Endothelial cell of umbilical vein (primary cell): ENCODE results near the gene MAP4K1. TPM values are rescaled to one million over a fixed set of nuclear protein-coding genes. Genes with fewer than 3 reads are reported as not detected.

Source experiments
- BruUV-seq: library from RNA; stranded (reverse); fragments of 400-500 nt; replicated peaks from 2 replicates; lab custom pipeline; 2021; lab: Mats Ljungman, UMichigan
- CTCF ChIA-PET: fragments of 300-600, 350-600 bp; sonication (Branson Sonifier 250); formaldehyde crosslinking; loops from one replicate; lab custom pipeline; 2021; ENCODE audit warnings: antibody characterized with exemption, inconsistent platforms; lab: Charles Lee
- POLR2A ChIA-PET: fragments of 300-600, 350-600 bp; sonication (Branson Sonifier 250); formaldehyde crosslinking; loops from one replicate; lab custom pipeline; 2021; ENCODE audit warnings: antibody characterized with exemption, inconsistent platforms; lab: Charles Lee
- DNase-seq: peaks from one replicate; pipeline ENCODE4 v3.0.0-alpha.2; 2011; ENCODE audit warnings: low read depth, low spot score
- FAIRE-seq: peaks from 2 replicates; lab custom pipeline; 2011; peaks lifted over from hg19 to GRCh38; lab: Jason Lieb, UNC
- H2AFZ ChIP-seq: 2 replicates; pipeline ENCODE4 v1.6.0; 2012; ENCODE audit warnings: low read depth, low read length, control low read depth, inconsistent platforms
- H3K27ac ChIP-seq: 2 replicates; pipeline ENCODE4 v1.5.1; 2011; ENCODE audit warnings: low read depth, mild to moderate bottlenecking, control low read depth, low read length, moderate library complexity; ENCODE audit not compliant: insufficient read depth
- H3K27me3 ChIP-seq, 2 experiments: 2 replicates each; pipeline versions ENCODE4 v1.6.0 to v1.6.1; 2011; ENCODE audit warnings: low read length in 2 of 2, mixed read lengths in 1 of 2; ENCODE audit not compliant: control insufficient read depth in 2 of 2, insufficient read depth in 2 of 2
- H3K36me3 ChIP-seq, 2 experiments: 2 replicates in 1 of 2; 3 replicates in 1 of 2; pipeline ENCODE4 v1.5.1; 2011; ENCODE audit warnings: low read length in 2 of 2, mild to moderate bottlenecking in 1 of 2, moderate library complexity in 1 of 2; ENCODE audit not compliant: control insufficient read depth in 2 of 2, insufficient read depth in 2 of 2; ENCODE audit errors: extremely low read depth in 1 of 2
- H3K4me1 ChIP-seq: 3 replicates; pipeline ENCODE4 v1.5.1; 2011; ENCODE audit warnings: mild to moderate bottlenecking, low read length; ENCODE audit not compliant: control insufficient read depth, insufficient read depth; ENCODE audit errors: extremely low read depth
- H3K4me2 ChIP-seq: 2 replicates; pipeline ENCODE4 v1.6.1; 2011; ENCODE audit warnings: low read length, control low read depth, mixed read lengths; ENCODE audit not compliant: insufficient read depth
- H3K4me3 ChIP-seq, 3 experiments: fragments of 200-600 bp in 1 of 3; sonication (generic), shearing (Covaris generic) in 1 of 3; replicated peaks in 1 of 3; 2 replicates each; pipeline ENCODE4 v1.5.1; 2011 to 2016; ENCODE audit warnings: control low read depth in 3 of 3, low read length in 3 of 3, mild to moderate bottlenecking in 2 of 3, inconsistent platforms in 1 of 3, low read depth in 1 of 3, moderate library complexity in 1 of 3; ENCODE audit not compliant: insufficient read depth in 1 of 3
- H3K79me2 ChIP-seq: 2 replicates; pipeline ENCODE4 v1.6.0; 2012; ENCODE audit warnings: low read length, inconsistent platforms; ENCODE audit not compliant: control insufficient read depth, insufficient read depth
- H3K9ac ChIP-seq: replicated peaks from 2 replicates; pipeline ENCODE3; 2011; ENCODE audit warnings: low read length, control low read depth; ENCODE audit not compliant: insufficient read depth; ENCODE audit errors: extremely low read depth
- H3K9me1 ChIP-seq: replicated peaks from 3 replicates; pipeline ENCODE4 v1.6.0; 2011; ENCODE audit warnings: mild to moderate bottlenecking, low read length; ENCODE audit not compliant: control insufficient read depth, insufficient read depth; ENCODE audit errors: extremely low read depth
- H3K9me3 ChIP-seq: replicated peaks from 2 replicates; pipeline ENCODE4 v1.5.1; 2012; ENCODE audit warnings: low read length, inconsistent platforms; ENCODE audit not compliant: control insufficient read depth, insufficient read depth
- H4K20me1 ChIP-seq: replicated peaks from 2 replicates; pipeline ENCODE3; 2011; ENCODE audit warnings: mild to moderate bottlenecking, low read length; ENCODE audit not compliant: control insufficient read depth, insufficient read depth; ENCODE audit errors: extremely low read depth
- CTCF ChIP-seq, 2 donors: IDR thresholded peaks; 1 replicate in 1 of 2; 2 replicates in 1 of 2; pipeline ENCODE4 v1.5.1; 2011; ENCODE audit warnings: low read length in 2 of 2, mild to moderate bottlenecking in 2 of 2, moderate library complexity in 2 of 2, control low read depth in 1 of 2, inconsistent platforms in 1 of 2, low read depth in 1 of 2; ENCODE audit not compliant: insufficient read depth in 1 of 2; ENCODE audit errors: extremely low read depth in 1 of 2
- EZH2 ChIP-seq: IDR thresholded peaks from 2 replicates; pipeline ENCODE4 v1.6.1; 2012; ENCODE audit warnings: borderline replicate concordance, low read depth, mild to moderate bottlenecking, moderate library complexity, low read length, inconsistent platforms; ENCODE audit not compliant: severe bottlenecking
- FOS ChIP-seq: IDR thresholded peaks from 2 replicates; pipeline ENCODE4 v1.6.1; 2011; ENCODE audit warnings: mild to moderate bottlenecking, low read length, moderate library complexity, borderline replicate concordance; ENCODE audit not compliant: insufficient read depth
- GATA2 ChIP-seq: IDR thresholded peaks from 2 replicates; pipeline ENCODE4 v1.7.0; 2011; ENCODE audit warnings: low read depth, mild to moderate bottlenecking, moderate library complexity, mixed read lengths, low read length; ENCODE audit not compliant: insufficient read length, insufficient read depth
- JUN ChIP-seq: IDR thresholded peaks from 2 replicates; pipeline ENCODE4 v1.6.1; 2011; ENCODE audit warnings: borderline replicate concordance, low read depth; ENCODE audit not compliant: insufficient read length, insufficient read depth
- MAX ChIP-seq: IDR thresholded peaks from 2 replicates; pipeline ENCODE4 v1.6.1; 2011; ENCODE audit not compliant: insufficient read depth, insufficient read length
- MYC ChIP-seq: IDR thresholded peaks from one replicate; pipeline ENCODE4 v1.6.1; 2011; ENCODE audit warnings: mild to moderate bottlenecking, low read depth, low read length
- POLR2A ChIP-seq: IDR thresholded peaks from 2 replicates; pipeline ENCODE4 v1.6.1; 2012; ENCODE audit warnings: low read depth, mild to moderate bottlenecking, control low read depth, low read length
- POLR2AphosphoS5 ChIP-seq: IDR thresholded peaks from 2 replicates; pipeline ENCODE4 v1.6.1; 2012; ENCODE audit warnings: low read depth, mild to moderate bottlenecking, control low read depth, low read length, moderate library complexity; ENCODE audit not compliant: insufficient read depth
- dilution Hi-C: fragments of 300-500 bp; cut with MboI; formaldehyde crosslinking; loops from one replicate; pipeline ENCODE4 v1.15.0; 2019; ENCODE audit warnings: low sequenced_read_pairs; ENCODE audit not compliant: extremely low pct_ligation_motif_present
- intact Hi-C: fragments of 100-400 bp; cut with micrococcal nuclease; formaldehyde crosslinking; loops from one replicate; pipeline ENCODE4 v1.10.0; 2022
- polyA plus RNA-seq, 4 experiments: library from polyadenylated mRNA; depleted of rRNA in 3 of 4; stranded (reverse) in 3 of 4; unstranded in 1 of 4; fragments of >200 nt; gene quantifications; 2 replicates each; pipeline versions ENCODE4 v1.2.1 to v1.2.3, GENCODE V29; 2011 to 2012; ENCODE audit warnings: missing spikeins in 1 of 4
- total RNA-seq: library from RNA; stranded (reverse); gene quantifications from 2 replicates; pipeline ENCODE4 v1.2.3, GENCODE V29; 2021

MAP4K1 gene
- total and polyA plus RNA-seq, 2 donors (not counting 3 experiments of a cell fraction or from before 2014, with no cell fraction given): 0.12 to 1.6 TPM

GRCh38 chr19:38650911-38651584 lies 33.3 kb upstream of the MAP4K1 start:
- no peaks in the 10 kb centered on the region for H3K36me3 ChIP-seq
- dilution Hi-C loops (no loop called here), intact Hi-C loops (loop anchor here (1.0 kb wide), 1 partner anchor 42 kb away; no protein-coding TSS in a partner anchor)
- H3K4me1 ChIP-seq: peaks cover 59% of the 10 kb centered on the region
- DNase-seq (peak; percentile 60), FAIRE-seq (peak; percentile 24)
- TF ChIP-seq EZH2 (no peak), GATA2 (no peak), POLR2A (no peak), POLR2AphosphoS5 (no peak), FOS (peak; percentile 38), MAX (no peak), JUN (peak; percentile 22), MYC (no peak), CTCF (IDR thresholded peaks at IDR 0.05; ENCODE audit: extremely low read depth in 1 of 2, insufficient read depth in 1 of 2, low read depth in 1 of 2, low read length in 2 of 2) (no peak)
- H3K4me2 ChIP-seq: peak overlapping the region; percentile 54
- H3K9me3 ChIP-seq: no peaks in the 10 kb centered on the region
- ChIA-PET CTCF (interaction anchor here (1.1 kb wide), 1 partner anchor 43 kb away, joined by 3 read pairs; no protein-coding TSS in a partner anchor), POLR2A (no interaction called here)
- BruUV-seq: no TSS peak
- no peak overlapping the region for H2AFZ ChIP-seq
- H3K9me1 ChIP-seq: no peaks in the 10 kb centered on the region
- H4K20me1 ChIP-seq: no peaks in the 10 kb centered on the region
- peaks cover 86% of the 10 kb centered on the region for H3K79me2 ChIP-seq
- H3K4me3 ChIP-seq: peak overlapping the region in 1 of 3 experiments; percentile 37
- H3K27ac ChIP-seq: peak overlapping the region; percentile 45
- H3K27me3 ChIP-seq: no peaks in the 10 kb centered on the region
- H3K9ac ChIP-seq: no peak overlapping the region
